GM11168 (cell line): ENCODE measurements around the gene RBBP8NL.
"Not testable (repeated sequence)": the region's sequence is repeated elsewhere in the genome, so short reads cannot be mapped to it uniquely, and the experiment has no call there.

Source experiments
- in situ Hi-C: fragments of 300-500 bp; cut with MboI; formaldehyde crosslinking; loops from one replicate; pipeline ENCODE4 v1.12.0; 2022; ENCODE audit warnings: low sequenced_read_pairs; ENCODE audit not compliant: unreplicated experiment

Gene RBBP8NL

DNA sequence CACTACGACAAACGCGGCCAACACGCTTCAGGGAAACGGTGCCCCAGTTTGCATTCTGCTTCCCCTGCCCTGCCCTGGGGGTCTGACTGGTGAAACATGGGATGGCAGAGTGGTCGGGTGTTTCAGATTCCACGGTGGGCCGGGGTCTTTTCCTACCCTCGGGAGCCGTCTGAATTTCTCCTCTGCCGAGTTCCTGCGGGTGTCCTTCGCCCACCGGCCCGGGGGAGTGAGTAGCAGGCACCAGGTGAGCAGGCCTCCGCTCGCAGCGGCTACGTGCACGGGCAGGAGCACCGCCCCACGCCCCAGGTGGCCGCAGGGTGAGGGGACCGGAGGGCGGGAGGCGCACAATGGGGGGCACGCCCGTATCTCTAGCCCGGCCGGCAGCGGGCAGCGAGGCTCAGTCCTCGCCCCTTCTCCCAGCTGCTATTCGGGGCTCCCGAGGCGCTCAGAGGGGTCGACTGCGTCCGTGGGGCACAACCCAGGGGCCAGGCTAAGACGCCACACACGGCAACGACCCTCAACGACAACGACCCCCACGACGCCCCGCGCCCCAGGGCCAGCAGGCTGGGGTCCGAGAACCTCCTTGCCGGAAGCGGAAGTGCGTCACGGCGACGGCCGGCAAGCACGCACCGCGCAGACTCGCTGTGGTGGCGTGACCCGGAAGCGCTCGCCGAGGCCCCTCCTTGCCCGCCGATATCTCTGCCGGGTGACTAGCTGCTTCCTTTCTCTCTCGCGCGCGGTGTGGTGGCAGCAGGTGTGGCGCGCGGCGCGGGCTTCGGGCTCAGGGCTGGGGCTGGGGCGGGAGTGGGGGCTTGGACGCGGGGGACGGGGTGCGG, 40.7 kb downstream of the RBBP8NL start, which contains the start of gene RPS21:
TSS of gene RPS21 (plus strand) at position 721 of the 836 bp plus-strand sequence. CDS start 236 bp downstream, outside the sequence.
- in situ Hi-C loops = loop anchor here (25.0 kb wide), 1 partner anchor 374 kb away; no protein-coding TSS in a partner anchor

DNA sequence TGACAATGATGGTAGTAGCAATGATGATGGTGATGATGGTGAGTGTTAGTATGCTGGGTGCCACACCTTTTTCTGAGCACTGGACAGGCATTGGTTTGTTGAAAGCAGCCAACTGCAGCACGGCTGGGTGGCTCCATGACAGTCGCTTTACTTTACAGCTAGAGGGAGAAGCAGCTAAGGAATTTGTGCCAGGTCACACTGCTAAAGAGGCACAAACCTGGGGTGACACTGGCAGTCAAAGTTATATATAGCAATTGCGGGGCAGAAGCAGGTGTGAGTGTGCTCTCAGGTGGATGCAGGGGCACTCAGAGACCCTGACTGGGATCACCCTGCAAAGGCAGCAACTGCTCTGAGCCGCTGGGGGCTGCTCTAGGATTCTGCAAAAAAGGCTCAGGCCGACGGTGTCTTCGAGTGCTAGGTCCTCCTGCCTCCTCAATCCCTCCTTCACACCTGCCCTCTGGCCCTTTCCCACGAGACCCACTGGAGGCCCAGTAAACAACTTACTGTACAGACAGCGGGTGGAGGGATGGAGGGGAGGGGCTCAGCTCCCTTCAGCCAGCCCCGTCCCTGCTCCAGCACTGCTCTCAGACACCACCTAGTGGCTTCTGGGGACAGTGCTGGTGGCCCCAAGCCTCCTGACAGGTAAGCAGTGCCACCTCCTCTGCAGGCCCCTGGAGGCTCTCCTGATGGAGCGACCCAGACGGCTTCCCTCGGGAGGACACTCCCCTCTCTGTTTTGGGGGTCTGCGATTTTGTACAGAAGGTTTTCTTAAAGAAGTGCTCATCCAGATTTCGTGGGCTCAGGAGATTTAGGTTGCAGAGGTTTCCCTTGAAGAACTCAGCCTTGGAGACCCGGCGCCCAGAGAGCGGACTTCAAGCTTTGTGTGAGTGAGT, 44.8 kb downstream of the RBBP8NL start:
- in situ Hi-C loops = loop anchor here (5.0 to 25.0 kb wide), 2 partner anchors 80 to 370 kb away; partner anchors contain the start of gene ADRM1

DNA sequence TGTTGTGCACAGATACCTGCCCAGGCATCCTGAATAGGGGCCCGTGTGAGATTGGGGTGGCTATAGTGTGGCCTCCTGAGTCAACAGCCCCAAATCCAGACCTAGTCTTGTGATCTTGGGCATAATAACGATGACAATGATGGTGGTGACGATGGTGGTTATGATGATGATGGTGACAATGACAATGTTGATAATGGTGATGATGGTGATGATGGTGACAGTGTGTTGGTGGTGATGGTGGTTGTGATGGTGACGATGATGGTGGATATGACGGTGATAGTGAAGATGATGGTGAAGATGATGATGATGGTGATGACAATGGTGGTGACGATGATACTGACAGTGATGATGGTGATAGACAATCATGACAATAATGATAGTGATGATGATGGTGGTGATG, 45.5 kb downstream of the RBBP8NL start:
- in situ Hi-C loops = loop anchor here (5.0 to 25.0 kb wide), 2 partner anchors 80 to 370 kb away; partner anchors contain the start of gene ADRM1

GRCh38 chr20:62381202-62381797, 46.0 kb downstream of the RBBP8NL start:
- in situ Hi-C loops = loop anchor here (5.0 to 25.0 kb wide), 2 partner anchors 79 to 369 kb away; partner anchors contain the start of gene ADRM1

DNA sequence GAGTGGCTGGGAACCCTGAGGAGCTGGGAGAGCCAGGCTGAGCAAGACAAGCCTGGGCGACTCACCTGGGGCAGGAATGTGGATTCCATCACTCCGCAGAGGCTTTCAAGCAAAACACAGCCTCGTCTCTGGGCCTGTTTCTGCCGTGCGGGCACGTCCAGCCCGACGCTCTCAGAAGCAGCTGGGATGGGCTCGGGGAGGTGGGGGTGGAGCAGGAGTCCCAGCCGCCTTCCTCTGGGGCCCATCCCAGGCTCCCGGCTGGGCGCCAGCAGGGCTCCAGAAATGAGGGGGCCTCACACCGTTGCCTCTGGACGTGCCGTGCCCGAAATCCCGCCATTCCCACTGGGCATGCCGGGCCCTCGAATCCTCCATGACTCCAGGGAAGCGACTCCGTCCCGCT, 49.1 kb downstream of the RBBP8NL start:
- in situ Hi-C loops = loop anchor here (25.0 kb wide), 1 partner anchor 366 kb away; no protein-coding TSS in a partner anchor

DNA sequence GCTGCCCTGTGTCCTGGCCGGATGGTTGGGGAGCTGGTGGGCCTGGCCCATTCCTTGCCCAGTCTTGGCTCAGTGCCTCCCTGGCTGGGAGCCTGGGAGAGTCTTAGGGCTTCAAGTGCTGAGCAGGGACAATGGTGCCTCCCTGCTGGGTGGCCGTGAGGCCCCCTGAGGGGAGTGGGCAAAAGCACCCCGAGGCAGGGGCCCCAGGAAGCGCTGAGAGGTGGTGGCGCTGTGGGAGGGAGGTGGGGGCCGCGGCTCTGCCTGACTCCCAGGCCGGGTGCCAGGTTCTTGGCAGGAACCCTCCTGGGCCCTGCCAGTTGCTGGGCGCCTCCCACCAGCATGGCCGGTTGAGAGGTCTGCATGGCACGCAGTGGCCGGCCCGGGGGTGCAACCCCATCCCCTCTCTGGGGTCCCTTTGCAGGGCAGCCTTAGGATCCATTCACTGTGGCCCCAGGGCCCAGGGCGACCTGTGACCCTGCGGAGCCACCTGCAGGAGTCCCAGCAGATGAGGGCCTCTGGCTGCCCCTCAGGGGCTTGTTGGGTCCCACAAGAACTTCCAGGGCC, 49.6 kb downstream of the RBBP8NL start:
- in situ Hi-C loops = loop anchor here (25.0 kb wide), 1 partner anchor 365 kb away; no protein-coding TSS in a partner anchor

DNA sequence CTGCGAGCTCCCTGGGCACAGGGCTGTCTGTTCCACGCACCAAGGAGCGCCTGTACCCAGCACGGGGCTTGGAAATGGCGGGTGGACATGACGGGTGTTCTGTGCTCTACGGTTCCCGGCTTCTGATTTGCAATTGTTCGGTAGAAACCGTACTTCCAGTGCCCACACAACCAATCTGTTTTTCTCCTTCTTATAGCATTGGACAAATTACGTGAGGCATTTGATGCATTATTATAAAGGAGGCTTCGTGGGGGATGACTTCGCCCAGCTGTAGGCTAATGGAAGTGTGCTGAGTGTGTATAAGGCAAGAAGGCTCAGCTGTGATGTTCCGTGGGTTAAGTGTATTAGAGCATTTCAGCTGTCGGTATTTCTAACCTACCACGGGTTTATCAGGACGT, 50.3 kb downstream of the RBBP8NL start:
- in situ Hi-C loops = loop anchor here (25.0 kb wide), 1 partner anchor 365 kb away; no protein-coding TSS in a partner anchor

GRCh38 chr20:62376112-62377063, 51.0 kb downstream of the RBBP8NL start:
- in situ Hi-C loops = loop anchor here (25.0 kb wide), 1 partner anchor 364 kb away; no protein-coding TSS in a partner anchor

- in situ Hi-C loops = loop anchor here (25.0 kb wide), 1 partner anchor 362 kb away; no protein-coding TSS in a partner anchor
These were observed 52.8 kb downstream of the RBBP8NL start for GRCh38 chr20:62374331-62375152.

DNA sequence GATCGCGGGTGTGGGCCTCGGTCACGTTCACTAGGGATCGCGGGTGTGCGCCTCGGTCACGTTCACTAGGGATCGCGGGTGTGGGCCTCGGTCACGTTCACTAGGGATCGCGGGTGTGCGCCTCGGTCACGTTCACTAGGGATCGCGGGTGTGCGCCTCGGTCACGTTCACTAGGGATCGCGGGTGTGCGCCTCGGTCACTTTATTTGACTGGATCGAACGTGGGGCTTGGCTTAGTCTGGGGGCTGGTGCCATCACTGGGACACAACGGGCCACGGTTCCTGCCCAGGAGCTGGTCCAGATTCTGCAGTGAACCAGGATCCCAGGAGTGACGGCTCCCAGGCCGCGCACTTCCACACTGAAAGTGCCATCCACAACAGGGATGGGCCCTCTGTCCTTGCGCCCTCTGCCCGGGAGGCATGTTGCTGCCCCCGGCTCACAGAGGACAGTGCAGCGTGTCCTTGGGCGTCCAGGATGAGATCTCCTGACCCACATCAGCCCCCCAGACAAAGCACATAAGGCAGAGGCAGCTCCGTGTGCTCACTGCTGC, 53.6 kb downstream of the RBBP8NL start:
- in situ Hi-C loops = not testable (repeated sequence)

DNA sequence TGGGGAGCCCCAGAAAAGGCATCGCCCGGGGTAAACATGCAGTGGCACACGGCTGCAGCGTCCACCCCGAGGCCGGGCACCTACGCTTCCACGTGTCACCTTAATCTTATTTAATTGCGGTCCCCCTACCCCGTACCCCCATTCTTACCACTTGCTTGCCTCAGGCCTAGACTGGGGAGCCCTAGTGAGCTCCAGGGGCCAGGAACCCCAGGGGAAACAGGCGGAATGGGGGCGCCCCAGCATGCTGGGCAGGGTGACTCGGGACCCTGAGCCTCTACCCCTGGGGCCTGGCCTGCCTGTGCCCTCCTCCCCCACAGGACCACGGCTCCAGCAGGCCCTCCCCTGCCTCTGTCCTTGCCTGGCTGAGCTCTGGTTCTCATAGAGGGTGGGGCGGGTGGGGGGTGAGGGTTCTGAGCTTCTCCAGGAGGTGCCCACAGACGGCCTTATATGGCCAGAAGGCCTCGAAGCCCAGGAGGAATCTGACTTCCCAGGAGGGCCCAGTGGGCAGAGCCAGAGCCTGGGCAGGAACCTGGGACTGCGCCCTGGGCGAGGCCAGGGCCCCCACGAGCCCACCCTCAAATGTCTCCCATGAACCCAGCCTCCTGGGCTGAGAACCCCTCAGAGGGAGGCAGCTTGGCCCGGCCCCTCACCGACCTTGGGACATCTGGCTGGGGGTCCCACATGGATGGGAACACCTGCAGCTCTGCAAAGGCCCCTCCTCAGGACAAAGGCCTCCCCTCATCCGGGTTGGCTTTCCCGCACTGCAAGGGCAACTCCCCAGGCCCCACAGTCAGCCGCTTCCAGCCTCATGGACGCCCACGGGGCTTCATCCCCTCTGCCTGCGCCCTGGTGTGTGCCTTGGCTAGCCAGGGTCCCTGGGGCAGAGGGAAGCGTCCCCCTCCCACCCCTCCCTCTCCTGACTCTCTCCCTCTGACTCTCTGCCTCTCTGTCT, 55.0 kb downstream of the RBBP8NL start:
- in situ Hi-C loops = no loop called here

- in situ Hi-C loops = no loop called here
These were observed 55.7 kb downstream of the RBBP8NL start for GRCh38 chr20:62371588-62372041.

DNA sequence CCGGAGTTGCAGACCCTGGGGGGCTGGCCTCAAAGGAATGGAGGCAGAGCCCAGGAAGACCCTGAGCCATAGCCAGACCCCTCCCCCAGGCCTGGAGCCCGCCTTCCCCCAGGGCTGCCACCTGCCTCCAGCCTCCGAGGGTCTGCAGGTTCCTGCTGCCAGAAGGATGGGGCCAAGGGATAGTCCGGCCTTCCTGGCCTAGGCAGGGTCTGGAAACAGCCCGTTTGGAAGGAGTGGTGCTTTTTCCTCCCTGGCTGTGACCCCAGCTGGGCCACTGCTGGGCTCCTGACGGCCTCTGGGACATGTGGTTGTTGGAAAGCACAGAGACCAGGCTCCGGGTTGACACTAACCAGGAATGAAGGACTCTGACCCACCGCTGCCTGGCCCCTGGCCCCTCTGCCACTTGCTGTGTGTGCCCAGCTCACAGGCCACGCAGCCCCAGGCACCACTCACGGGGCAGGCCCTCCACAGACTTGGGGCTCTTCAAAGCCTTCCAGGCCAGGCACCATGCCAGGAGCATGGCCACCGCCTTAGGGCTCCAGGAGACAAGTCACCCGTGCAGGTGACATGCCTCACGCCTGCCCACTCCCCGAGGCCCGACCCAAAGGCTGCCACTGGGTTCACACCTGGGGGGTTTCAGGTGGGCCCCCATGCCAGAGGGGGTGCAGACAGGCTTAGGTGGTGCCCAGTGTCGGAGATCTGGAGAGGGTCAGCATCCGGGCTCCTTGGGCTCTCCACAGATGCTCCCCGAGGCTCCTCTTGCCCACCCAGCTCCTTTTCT, 56.3 kb downstream of the RBBP8NL start:
- in situ Hi-C loops = no loop called here

GRCh38 chr20:62370115-62370806, 57.1 kb downstream of the RBBP8NL start:
- in situ Hi-C loops = no loop called here

DNA sequence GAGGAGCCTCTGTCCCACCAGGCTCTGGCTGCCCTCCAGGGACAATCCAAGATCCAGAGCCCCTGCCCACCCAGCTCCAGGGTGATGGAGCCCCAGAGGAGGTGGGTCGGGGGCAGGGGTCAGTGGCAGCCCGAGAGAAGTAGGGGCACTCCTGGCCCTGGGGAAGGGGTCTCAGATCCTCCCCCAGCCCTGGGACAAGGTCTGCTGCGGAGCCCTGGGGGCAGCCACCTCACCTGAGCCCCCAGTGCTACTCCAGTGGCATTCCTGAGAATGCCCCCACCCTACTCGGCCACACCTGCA, 57.6 kb downstream of the RBBP8NL start:
- in situ Hi-C loops = no loop called here
